PC-3 (cell line): Measurements from ENCODE around the gene SLC6A7.

Experiments used
- CTCF ChIP-seq: fragments of 300-600 bp; sonication (generic); conservative IDR thresholded peaks from 2 replicates; pipeline ENCODE4 v1.5.1; 2017; ENCODE audit warnings: antibody characterized with exemption, low read depth, mild to moderate bottlenecking, low read length
- EZH2 ChIP-seq: fragments of 300-600 bp; sonication (generic); IDR thresholded peaks from one replicate; pipeline ENCODE4 v1.6.1; 2017; ENCODE audit warnings: antibody characterized with exemption, mild to moderate bottlenecking, low read length; ENCODE audit not compliant: unreplicated experiment
- EZH2phosphoT487 ChIP-seq: fragments of 300-600 bp; sonication (generic); IDR thresholded peaks from 2 replicates; pipeline ENCODE4 v1.6.1; 2018; ENCODE audit warnings: mild to moderate bottlenecking, antibody characterized with exemption, low read length, borderline replicate concordance

DNA sequence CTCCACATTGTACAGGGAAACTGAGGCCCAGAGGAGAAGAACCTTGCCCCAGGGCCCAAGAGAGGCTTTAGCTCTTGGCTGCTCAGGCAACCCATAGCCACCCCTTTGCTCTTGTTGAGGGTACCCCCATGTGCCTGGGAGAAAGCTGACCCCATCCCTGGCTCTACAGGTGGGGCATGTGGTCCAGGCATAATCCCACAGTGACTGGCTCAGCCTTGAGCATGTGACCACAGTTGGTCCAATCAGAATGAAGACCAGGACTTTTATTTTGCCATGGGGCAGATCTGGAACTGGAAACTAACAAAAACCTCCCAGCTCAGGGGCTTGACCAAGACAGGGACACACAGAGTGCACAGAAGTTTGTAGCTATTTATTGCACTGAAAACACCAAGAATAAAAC is 29.3 kb downstream of the SLC6A7 start:
- no peak for TF ChIP-seq CTCF
- no peak for TF ChIP-seq EZH2
- TF ChIP-seq EZH2phosphoT487, result no peak
